KG1 (cell line): Measurements from ENCODE around the gene NXNL1.
"Not testable (repeated sequence)": the region's sequence is repeated elsewhere in the genome, so short reads cannot be mapped to it uniquely, and the experiment has no call there.

ENCODE experiments used
- DNase-seq: peaks from one replicate; lab custom pipeline; 2025; lab: John Stamatoyannopoulos, UW

NXNL1 gene

GRCh38 chr19:17460372-17461230, at the start of gene NXNL1:
Gene NXNL1, minus strand, starts transcription at chr19:17460926. Its CDS starts 57 bp downstream, at chr19:17460869.
- no peak for DNase-seq

- DNase-seq, result not testable (repeated sequence)
Observed at GRCh38 chr19:17508558-17508933, 47.8 kb upstream of the NXNL1 start.

GRCh38 chr19:17506745-17507144, 46.0 kb upstream of the NXNL1 start:
- DNase-seq, result no peak

GRCh38 chr19:17505223-17505622, 44.5 kb upstream of the NXNL1 start:
- no peak for DNase-seq

- no peak for DNase-seq
Observed at GRCh38 chr19:17504456-17504855, 43.7 kb upstream of the NXNL1 start.

GRCh38 chr19:17504030-17504429, 43.3 kb upstream of the NXNL1 start:
- DNase-seq, result no peak

- no peak for DNase-seq
Observed at GRCh38 chr19:17503240-17503639, 42.5 kb upstream of the NXNL1 start.

GRCh38 chr19:17500447-17501198, 39.9 kb upstream of the NXNL1 start:
- DNase-seq, result no peak

GRCh38 chr19:17499648-17500446, 39.1 kb upstream of the NXNL1 start:
- DNase-seq, result peak; percentile 16

GRCh38 chr19:17499025-17499424, 38.3 kb upstream of the NXNL1 start:
- DNase-seq, result not testable (repeated sequence)

- no peak for DNase-seq
Observed at GRCh38 chr19:17497149-17497798, 36.5 kb upstream of the NXNL1 start.

- peak; percentile 75 for DNase-seq
Observed at GRCh38 chr19:17496337-17496997, 35.7 kb upstream of the NXNL1 start.

- no peak for DNase-seq
Observed at GRCh38 chr19:17495639-17496296, 35.0 kb upstream of the NXNL1 start.

- DNase-seq, result no peak
Observed at GRCh38 chr19:17491287-17491686, 30.6 kb upstream of the NXNL1 start.

- DNase-seq, result no peak
Observed at GRCh38 chr19:17490411-17490810, 29.7 kb upstream of the NXNL1 start.

GRCh38 chr19:17489392-17490030, 28.8 kb upstream of the NXNL1 start:
- DNase-seq, result no peak

- no peak for DNase-seq
Observed at GRCh38 chr19:17488593-17489391, 28.1 kb upstream of the NXNL1 start.

- no peak for DNase-seq
Observed at GRCh38 chr19:17487284-17488121, 26.8 kb upstream of the NXNL1 start.
